ENCODE measurements around the gene AKAP13.

DNA sequence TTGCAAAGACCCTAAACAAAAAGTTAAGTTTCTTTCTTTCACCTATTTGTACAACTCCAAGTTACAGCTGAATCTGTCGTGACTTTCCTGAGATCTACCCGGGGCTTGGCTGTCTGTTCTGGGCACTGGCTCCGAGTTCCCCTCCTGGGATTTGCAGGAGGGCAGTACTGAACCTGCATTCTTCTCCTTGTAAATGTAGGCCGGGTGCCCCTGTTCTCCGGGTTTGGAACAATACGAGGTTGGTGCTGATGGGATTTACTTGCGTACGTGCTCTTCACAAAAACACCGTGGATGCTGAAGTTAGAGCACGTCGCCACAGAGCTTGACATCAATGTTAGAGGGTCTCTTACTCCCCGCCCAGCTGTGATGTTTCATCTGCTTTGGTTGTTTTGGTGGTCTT, 366.2 kb downstream of the AKAP13 start:
- TF ChIP-seq, protein P1, sequence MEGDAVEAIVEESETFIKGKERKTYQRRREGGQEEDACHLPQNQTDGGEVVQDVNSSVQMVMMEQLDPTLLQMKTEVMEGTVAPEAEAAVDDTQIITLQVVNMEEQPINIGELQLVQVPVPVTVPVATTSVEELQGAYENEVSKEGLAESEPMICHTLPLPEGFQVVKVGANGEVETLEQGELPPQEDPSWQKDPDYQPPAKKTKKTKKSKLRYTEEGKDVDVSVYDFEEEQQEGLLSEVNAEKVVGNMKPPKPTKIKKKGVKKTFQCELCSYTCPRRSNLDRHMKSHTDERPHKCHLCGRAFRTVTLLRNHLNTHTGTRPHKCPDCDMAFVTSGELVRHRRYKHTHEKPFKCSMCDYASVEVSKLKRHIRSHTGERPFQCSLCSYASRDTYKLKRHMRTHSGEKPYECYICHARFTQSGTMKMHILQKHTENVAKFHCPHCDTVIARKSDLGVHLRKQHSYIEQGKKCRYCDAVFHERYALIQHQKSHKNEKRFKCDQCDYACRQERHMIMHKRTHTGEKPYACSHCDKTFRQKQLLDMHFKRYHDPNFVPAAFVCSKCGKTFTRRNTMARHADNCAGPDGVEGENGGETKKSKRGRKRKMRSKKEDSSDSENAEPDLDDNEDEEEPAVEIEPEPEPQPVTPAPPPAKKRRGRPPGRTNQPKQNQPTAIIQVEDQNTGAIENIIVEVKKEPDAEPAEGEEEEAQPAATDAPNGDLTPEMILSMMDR (conservative IDR thresholded peaks at IDR 0.05), result no peak
- TF ChIP-seq ZFX (IDR thresholded peaks at IDR 0.05), result no peak

Data from C4-2B (cell line).